ENCODE measurements around the gene CHEK2.
"Not testable (repeated sequence)": the region's sequence is repeated elsewhere in the genome, so short reads cannot be mapped to it uniquely, and the experiment has no call there.

- TF ChIP-seq SMC3 (IDR thresholded peaks at IDR 0.05; ENCODE audit: low read depth, low read length); CTCF (conservative IDR thresholded peaks at IDR 0.05; ENCODE audit: low read depth, low read length); POLR2A (IDR thresholded peaks at IDR 0.05; ENCODE audit: low read depth, low read length); USF2 (IDR thresholded peaks at IDR 0.05; ENCODE audit: low read depth, low read length); RFX5 (IDR thresholded peaks at IDR 0.05; ENCODE audit: low read depth, low read length); ELK1 (IDR thresholded peaks at IDR 0.05; ENCODE audit: borderline replicate concordance, low read depth, low read length); RAD21 (IDR thresholded peaks at IDR 0.05; ENCODE audit: low read length); MXI1 (IDR thresholded peaks at IDR 0.05; ENCODE audit: borderline replicate concordance, low read depth, low read length); BHLHE40 (IDR thresholded peaks at IDR 0.05; ENCODE audit: low read depth, low read length); NFE2L2 (IDR thresholded peaks at IDR 0.05; ENCODE audit: low read depth, low read length); RCOR1 (IDR thresholded peaks at IDR 0.05; ENCODE audit: insufficient replicate concordance, low read length): not testable (repeated sequence)
- peak; percentile 77 for TF ChIP-seq CEBPB (IDR thresholded peaks at IDR 0.05; ENCODE audit: low read depth, low read length)
Measured at GRCh38 chr22:28680813-28681490, 60.7 kb downstream of the CHEK2 start.
